ENCODE measurements around the gene RTCB.

The RTCB gene

DNA sequence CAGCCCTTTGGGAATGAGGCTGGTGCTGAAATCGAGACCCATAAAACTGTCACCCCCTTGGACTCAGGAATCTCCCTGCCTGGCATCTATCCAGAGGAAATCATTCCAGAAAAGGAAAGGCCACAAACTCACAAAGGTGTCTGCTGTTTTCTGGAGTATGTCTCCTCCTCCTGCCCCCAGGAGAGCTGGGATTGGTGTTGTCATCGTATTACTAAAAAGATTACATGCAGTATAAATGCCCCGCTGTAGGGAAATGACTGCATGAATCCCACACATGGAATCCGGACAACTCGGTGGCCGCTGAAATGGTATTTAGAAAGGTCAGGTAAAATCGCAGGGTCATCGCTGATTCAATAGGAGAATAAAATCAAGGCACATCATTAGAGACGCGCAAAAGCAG is 73.3 kb downstream of the RTCB start:
- Mint-ChIP-seq H3K27ac (no peak overlapping the region), H3K36me3 (ENCODE audit: low read depth) (no peaks in the 10 kb centered on the region), H3K4me1 (peaks cover 31% of the 10 kb centered on the region), H3K4me3 (no peak overlapping the region), H3K9me3 (no peaks in the 10 kb centered on the region), H3K27me3 (ENCODE audit: low read depth) (peaks cover 26% of the 10 kb centered on the region)
- TF ChIP-seq, protein P1, sequence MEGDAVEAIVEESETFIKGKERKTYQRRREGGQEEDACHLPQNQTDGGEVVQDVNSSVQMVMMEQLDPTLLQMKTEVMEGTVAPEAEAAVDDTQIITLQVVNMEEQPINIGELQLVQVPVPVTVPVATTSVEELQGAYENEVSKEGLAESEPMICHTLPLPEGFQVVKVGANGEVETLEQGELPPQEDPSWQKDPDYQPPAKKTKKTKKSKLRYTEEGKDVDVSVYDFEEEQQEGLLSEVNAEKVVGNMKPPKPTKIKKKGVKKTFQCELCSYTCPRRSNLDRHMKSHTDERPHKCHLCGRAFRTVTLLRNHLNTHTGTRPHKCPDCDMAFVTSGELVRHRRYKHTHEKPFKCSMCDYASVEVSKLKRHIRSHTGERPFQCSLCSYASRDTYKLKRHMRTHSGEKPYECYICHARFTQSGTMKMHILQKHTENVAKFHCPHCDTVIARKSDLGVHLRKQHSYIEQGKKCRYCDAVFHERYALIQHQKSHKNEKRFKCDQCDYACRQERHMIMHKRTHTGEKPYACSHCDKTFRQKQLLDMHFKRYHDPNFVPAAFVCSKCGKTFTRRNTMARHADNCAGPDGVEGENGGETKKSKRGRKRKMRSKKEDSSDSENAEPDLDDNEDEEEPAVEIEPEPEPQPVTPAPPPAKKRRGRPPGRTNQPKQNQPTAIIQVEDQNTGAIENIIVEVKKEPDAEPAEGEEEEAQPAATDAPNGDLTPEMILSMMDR (IDR thresholded peaks at IDR 0.05; ENCODE audit: unreplicated experiment in 3 of 3) = no peak
